ENCODE measurements around the gene BFSP2. TPM values are rescaled to one million over a fixed set of nuclear protein-coding genes. Genes with fewer than 3 reads are reported as not detected.

The BFSP2 gene
- total RNA-seq, 1 experiment from 2014 or later, result not detected

DNA sequence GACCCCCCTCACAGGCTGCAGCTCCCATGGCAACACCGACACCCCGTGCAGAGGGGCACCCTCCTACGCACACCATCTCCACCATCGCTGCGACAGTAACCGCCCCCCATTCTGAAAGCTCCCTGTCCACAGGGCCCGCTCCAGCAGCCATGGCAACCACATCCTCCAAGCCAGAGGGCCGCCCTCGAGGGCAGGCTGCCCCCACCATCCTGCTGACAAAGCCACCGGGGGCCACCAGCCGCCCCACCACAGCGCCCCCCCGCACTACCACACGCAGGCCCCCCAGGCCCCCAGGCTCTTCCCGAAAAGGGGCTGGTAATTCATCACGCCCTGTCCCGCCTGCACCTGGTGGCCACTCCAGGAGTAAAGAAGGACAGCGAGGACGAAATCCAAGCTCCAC, 19.9 kb upstream of the BFSP2 start:
- no peak for DNase-seq (ENCODE audit: low read depth, low spot score)
- in situ Hi-C loops (cut with HindIII; ENCODE audit: low pct_unique_long_range_greater_than_20kb, low sequenced_read_pairs), result no loop called here

- in situ Hi-C loops (cut with HindIII; ENCODE audit: low pct_unique_long_range_greater_than_20kb, low sequenced_read_pairs), result no loop called here
- DNase-seq (ENCODE audit: low read depth, low spot score), result no peak
These were observed 19.2 kb upstream of the BFSP2 start for GRCh38 chr3:133380481-133381225.

- in situ Hi-C loops (cut with HindIII; ENCODE audit: low pct_unique_long_range_greater_than_20kb, low sequenced_read_pairs), result no loop called here
- DNase-seq (ENCODE audit: low read depth, low spot score), result no peak
These were observed 18.3 kb upstream of the BFSP2 start for GRCh38 chr3:133381346-133382109.

- no peak for DNase-seq (ENCODE audit: low read depth, low spot score)
- in situ Hi-C loops (cut with HindIII; ENCODE audit: low pct_unique_long_range_greater_than_20kb, low sequenced_read_pairs), result no loop called here
These were observed 16.7 kb upstream of the BFSP2 start for GRCh38 chr3:133383175-133383574.

DNA sequence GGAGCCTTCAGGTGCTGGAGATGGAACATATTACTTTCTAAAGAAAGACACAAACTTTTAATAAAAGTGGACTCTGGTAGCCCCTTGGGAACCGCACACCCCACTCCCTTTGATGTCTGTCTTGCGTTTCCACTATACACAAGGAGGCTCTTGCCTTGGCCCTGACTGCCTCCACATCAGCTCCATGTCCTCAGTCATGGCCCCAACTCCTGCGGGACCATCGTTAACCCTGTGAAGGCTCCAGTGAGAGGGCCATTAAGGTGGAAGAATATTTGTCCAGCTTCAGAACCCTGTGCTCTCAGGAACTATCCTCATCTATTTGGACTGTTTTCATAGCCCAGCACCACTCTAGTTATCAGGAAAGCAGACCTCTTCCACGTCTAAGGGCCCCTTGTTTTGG, 16.1 kb upstream of the BFSP2 start:
- in situ Hi-C loops (cut with HindIII; ENCODE audit: low pct_unique_long_range_greater_than_20kb, low sequenced_read_pairs), result no loop called here

GRCh38 chr3:133384331-133385027, 15.4 kb upstream of the BFSP2 start:
- in situ Hi-C loops (cut with HindIII; ENCODE audit: low pct_unique_long_range_greater_than_20kb, low sequenced_read_pairs), result no loop called here
- DNase-seq (ENCODE audit: low read depth, low spot score), result peak; percentile 67

More for the DNA sequence above, 16.1 kb upstream of the BFSP2 start:
- DNase-seq (ENCODE audit: low read depth, low spot score), result no peak

DNA sequence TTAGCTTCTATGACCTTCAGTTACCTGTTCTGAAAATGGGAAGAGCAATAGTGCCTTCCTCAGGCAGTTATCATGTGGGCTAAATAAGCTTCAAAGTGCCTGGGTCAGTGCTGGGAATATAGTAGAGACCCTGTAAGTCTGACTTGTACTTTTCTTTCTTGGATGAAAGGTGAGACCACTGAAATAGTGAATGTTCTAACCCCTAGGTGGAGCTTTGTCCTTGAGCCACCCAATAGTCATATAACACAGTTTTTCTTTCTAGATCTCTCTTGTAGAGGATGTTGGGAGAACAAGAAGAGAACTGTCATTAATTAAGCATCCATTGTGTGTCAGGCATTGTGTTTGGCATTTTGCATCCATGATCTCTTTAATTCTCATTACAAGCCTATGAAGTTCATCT, 13.0 kb upstream of the BFSP2 start:
- no peak for DNase-seq (ENCODE audit: low read depth, low spot score)
- in situ Hi-C loops (cut with HindIII; ENCODE audit: low pct_unique_long_range_greater_than_20kb, low sequenced_read_pairs), result no loop called here

- DNase-seq (ENCODE audit: low read depth, low spot score), result no peak
- in situ Hi-C loops (cut with HindIII; ENCODE audit: low pct_unique_long_range_greater_than_20kb, low sequenced_read_pairs), result no loop called here
These were observed 12.5 kb upstream of the BFSP2 start for GRCh38 chr3:133387341-133387740.

DNA sequence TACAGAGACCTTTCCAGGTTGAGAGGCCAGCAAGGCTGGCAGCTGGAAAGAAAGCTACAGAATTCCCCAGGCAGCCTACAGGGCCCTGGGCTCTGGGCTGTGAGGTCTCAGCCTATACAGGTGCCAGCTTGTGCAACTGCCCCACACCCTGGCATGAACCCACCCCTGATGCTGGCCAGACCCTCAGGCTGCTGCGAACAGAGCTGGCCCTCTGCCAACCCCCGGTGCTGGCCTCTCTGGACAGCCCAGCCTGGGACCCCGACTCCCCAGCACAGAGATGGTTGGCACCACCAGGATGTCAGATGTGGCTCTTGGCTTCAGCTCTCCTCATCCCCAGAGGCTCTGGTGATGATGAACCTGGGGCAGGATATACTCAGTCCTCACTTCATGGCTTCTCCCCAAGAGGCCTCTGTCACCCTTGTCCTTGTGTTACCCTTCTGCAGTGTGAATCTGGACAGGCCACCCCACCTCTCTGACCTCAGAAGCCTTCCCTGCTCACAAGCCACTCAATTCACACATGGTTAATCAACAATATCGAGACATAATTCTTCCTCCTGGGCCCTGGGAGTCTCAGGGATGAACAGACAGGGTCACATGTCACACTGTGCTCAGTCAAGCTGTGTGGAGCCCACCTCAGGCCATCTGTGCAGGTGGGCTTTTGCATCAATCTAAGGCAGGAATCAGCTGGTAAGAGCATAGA, 11.0 kb upstream of the BFSP2 start:
- in situ Hi-C loops (cut with HindIII; ENCODE audit: low pct_unique_long_range_greater_than_20kb, low sequenced_read_pairs), result no loop called here
- DNase-seq (ENCODE audit: low read depth, low spot score), result no peak

GRCh38 chr3:133390715-133391114, 9.1 kb upstream of the BFSP2 start:
- DNase-seq (ENCODE audit: low read depth, low spot score), result no peak
- in situ Hi-C loops (cut with HindIII; ENCODE audit: low pct_unique_long_range_greater_than_20kb, low sequenced_read_pairs), result no loop called here

- in situ Hi-C loops (cut with HindIII; ENCODE audit: low pct_unique_long_range_greater_than_20kb, low sequenced_read_pairs), result no loop called here
- peak; percentile 34 for DNase-seq (ENCODE audit: low read depth, low spot score)
These were observed 6.7 kb upstream of the BFSP2 start for GRCh38 chr3:133393204-133393603.

DNA sequence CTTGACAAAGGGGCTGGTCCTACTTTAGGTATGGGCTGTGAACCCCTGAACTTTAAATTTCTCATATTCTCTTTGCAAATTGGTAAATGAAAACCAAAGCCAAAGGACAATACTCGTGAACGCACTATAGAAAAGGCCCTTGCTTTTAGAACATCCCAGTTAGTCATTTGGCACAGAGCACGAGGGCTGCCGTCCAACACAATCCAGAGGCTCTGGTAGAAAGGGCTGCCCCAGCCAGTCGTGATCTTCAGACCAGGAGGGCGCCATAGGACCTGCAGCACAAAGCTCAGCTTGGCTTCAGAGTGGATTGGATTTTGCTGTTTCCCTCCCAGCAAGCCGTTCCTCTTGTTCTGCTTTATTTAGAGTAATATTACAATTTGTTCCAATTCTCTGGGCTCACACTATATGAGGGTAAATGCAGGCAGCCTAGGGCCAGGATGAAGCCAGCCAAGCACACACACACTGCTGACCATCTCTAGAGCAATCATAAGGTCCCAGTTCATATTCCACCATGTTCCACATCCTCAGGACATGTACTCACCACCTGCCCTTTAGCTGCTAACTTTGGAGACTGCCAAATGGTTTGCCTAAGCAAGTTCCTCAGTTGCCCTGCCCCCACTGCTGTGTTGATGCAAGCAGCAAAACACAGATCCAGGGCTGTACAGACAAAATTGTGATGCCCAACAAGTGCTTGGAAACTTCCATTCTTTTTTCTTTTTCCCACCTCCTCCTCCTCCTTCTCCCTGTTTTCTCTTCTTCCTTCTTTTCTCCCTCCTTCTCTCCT, 6.0 kb upstream of the BFSP2 start:
- in situ Hi-C loops (cut with HindIII; ENCODE audit: low pct_unique_long_range_greater_than_20kb, low sequenced_read_pairs), result no loop called here
- DNase-seq (ENCODE audit: low read depth, low spot score), result no peak

GRCh38 chr3:133394561-133395311, 5.1 kb upstream of the BFSP2 start:
- in situ Hi-C loops (cut with HindIII; ENCODE audit: low pct_unique_long_range_greater_than_20kb, low sequenced_read_pairs), result no loop called here
- no peak for DNase-seq (ENCODE audit: low read depth, low spot score)

GRCh38 chr3:133396906-133397305, 3.0 kb upstream of the BFSP2 start:
- DNase-seq (ENCODE audit: low read depth, low spot score), result no peak
- in situ Hi-C loops (cut with HindIII; ENCODE audit: low pct_unique_long_range_greater_than_20kb, low sequenced_read_pairs), result no loop called here

- DNase-seq (ENCODE audit: low read depth, low spot score), result no peak
- in situ Hi-C loops (cut with HindIII; ENCODE audit: low pct_unique_long_range_greater_than_20kb, low sequenced_read_pairs), result no loop called here
These were observed 1.7 kb downstream of the BFSP2 start for GRCh38 chr3:133401374-133402135.

DNA sequence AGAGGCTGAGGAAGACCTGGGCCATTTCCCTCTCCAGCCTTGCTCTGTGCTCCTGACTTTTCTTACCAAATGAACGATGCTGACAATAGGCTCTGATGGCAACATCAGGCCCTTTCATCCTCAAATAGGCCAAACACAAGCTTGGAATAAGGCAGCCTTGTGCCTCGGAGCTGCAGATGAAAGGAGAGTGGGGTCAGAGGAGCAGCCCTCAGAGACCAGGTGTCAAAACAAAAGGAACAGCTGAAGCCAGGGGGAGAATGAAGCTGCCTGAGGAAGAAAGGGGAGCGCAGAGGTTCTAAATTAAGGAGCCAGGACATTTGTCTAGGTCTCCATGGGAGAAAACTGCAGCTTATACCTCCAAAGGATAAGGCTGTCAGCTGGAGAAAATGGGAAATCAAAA, 5.1 kb downstream of the BFSP2 start:
- no peak for DNase-seq (ENCODE audit: low read depth, low spot score)
- in situ Hi-C loops (cut with HindIII; ENCODE audit: low pct_unique_long_range_greater_than_20kb, low sequenced_read_pairs), result no loop called here

Data from SK-MEL-5 (cell line).